Activated T-helper 1 cell treated with Interleukin-2 at 50 U/mL for 16 hours (primary cell): Measurements from ENCODE around the gene KCNK15.

Source experiments
- DNase-seq: peaks from one replicate; pipeline ENCODE4 v3.0.0-alpha.2; 2020; ENCODE audit warnings: low read depth

KCNK15 gene

DNA sequence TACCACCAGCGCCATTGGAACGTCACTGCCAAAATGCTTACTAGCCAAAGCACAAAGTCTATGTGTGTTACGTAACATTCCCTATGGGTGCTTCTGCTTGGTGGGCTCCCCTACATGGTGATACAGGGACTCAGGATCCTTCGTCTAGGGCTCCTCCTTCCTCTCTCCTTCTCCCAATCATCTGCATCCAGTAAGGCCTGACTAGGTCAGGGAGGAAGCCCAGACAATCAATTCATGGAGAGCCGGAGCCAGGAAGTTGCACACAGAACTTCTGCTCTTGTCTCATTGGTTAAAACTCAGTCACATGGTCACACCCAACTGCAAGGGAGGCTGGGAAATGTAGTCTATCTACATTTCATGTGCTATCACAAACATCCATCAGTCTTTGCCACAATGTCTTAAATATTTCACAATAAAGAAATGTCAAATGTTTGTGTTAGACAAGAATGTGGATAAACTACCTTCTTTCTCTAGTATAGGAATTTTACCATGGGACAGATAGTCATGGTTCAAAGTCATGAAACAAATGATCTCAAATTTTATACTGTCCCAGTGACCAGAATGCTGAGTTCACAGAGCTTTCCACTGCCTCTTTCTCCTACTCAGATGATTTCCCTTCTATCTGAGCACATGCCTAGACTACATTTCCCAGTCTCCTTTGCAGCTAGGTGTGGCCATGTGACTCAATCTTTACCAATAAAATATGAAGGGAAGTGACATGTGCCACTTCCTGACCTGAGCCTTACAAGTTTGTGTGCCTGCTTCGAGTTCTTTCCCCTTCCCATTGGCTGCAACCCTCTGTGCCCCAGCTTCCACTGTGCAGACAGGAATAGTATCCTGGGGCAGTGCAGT is 9.3 kb upstream of the KCNK15 start:
- no peak for DNase-seq

- DNase-seq: no peak
Observed at GRCh38 chr20:44737116-44737515, 8.5 kb upstream of the KCNK15 start.

GRCh38 chr20:44738813-44739477 is 6.7 kb upstream of the KCNK15 start:
- DNase-seq: no peak

DNA sequence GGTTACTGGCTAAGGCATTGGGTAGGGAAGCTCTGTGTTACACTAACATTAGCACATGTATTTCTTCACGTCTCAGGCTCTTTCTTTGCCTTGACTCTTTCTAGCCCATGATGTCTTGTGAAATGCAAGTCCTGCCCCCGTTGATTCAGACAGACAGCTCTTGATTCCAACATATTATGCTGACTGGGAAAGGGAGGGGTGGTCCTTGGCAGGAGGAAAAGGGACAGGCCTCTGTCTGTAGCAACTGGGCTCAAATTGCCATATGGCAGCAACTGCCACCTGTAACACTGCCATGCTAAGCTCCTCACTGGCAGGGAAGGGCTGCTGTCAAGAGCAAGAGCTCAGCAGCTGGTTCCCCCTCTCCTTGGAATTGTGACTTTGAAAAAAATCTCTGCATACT is 5.7 kb upstream of the KCNK15 start:
- no peak for DNase-seq

- no peak for DNase-seq
Observed at GRCh38 chr20:44742304-44743079, 3.2 kb upstream of the KCNK15 start.

- no peak for DNase-seq
Observed at GRCh38 chr20:44743080-44743701, 2.5 kb upstream of the KCNK15 start.

GRCh38 chr20:44743916-44744655 is 1.6 kb upstream of the KCNK15 start:
- no peak for DNase-seq

DNA sequence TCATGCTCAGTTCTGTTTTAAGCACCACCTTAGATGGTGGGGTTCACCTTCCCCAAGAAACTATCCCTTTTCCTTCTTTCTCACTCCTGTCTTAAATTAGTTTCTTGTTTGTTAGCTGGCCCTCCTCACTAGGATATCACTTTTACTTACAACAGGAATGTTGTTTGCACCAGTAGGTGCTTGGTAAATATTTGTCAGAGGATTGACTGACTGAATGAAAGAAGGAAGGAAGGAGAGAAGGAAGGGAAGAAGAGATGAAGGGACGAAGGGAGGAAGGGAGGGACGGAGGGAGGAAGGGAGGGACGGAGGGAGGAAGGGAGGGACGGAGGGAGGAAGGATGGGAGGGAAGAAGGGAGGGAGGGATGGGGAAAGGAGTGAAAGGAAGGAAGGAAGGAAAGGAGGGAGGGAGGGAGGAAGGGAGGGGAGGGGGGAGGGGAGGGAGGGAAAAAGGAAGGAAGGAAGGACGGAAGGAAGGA is 505 bp upstream of the KCNK15 start:
- no peak for DNase-seq

DNA sequence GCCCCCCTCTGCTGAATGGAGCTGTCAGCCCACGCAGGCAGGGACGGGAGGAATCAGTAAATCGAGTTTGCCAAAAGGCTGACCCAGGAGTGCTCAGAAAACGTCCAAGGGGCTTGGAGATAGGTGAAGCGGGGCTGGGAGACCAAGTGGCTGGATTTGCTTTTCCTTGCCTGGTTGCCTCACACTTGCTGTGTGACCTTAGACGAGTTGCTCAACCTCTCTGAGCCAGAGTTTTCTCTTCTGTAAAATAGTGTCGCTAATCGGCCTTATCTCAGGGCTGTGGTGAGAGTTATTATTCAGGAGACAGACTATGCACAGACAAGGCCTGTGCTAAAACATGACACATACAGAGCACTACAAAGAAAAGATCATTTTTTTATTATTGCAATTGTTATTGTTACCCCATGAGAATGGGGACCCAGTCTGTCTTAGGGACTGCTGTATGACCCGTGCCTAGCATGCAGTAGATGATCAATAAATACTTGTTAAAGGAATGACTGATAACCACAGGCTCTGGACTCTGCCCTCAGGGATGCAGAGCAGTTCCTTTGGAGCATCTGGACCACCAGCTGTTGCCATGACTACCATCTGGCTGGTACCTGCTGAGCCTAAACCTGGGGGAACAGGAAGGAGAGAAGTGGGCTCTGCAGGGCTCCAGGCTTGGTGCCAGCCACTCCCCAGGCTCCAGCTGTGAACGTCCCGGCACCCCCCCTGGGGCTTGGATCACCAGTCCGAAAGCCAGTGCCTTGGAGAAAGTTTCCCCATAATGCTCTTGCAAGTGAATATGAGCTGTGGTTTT is 901 bp downstream of the KCNK15 start:
- DNase-seq: no peak

GRCh38 chr20:44747166-44748004 is 1.7 kb downstream of the KCNK15 start:
- DNase-seq: no peak

- DNase-seq: no peak
Observed at GRCh38 chr20:44748005-44748370, 2.3 kb downstream of the KCNK15 start.

DNA sequence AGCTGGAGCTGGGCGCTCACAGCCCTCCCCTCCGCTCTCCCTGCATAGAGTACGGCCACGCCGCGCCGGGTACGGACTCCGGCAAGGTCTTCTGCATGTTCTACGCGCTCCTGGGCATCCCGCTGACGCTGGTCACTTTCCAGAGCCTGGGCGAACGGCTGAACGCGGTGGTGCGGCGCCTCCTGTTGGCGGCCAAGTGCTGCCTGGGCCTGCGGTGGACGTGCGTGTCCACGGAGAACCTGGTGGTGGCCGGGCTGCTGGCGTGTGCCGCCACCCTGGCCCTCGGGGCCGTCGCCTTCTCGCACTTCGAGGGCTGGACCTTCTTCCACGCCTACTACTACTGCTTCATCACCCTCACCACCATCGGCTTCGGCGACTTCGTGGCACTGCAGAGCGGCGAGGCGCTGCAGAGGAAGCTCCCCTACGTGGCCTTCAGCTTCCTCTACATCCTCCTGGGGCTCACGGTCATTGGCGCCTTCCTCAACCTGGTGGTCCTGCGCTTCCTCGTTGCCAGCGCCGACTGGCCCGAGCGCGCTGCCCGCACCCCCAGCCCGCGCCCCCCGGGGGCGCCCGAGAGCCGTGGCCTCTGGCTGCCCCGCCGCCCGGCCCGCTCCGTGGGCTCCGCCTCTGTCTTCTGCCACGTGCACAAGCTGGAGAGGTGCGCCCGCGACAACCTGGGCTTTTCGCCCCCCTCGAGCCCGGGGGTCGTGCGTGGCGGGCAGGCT is 4.6 kb downstream of the KCNK15 start:
- DNase-seq: no peak

GRCh38 chr20:44752099-44752931 is 6.7 kb downstream of the KCNK15 start:
- no peak for DNase-seq

- no peak for DNase-seq
Observed at GRCh38 chr20:44754554-44754953, 8.9 kb downstream of the KCNK15 start.

GRCh38 chr20:44756011-44756688 is 10.5 kb downstream of the KCNK15 start:
- DNase-seq: no peak

DNA sequence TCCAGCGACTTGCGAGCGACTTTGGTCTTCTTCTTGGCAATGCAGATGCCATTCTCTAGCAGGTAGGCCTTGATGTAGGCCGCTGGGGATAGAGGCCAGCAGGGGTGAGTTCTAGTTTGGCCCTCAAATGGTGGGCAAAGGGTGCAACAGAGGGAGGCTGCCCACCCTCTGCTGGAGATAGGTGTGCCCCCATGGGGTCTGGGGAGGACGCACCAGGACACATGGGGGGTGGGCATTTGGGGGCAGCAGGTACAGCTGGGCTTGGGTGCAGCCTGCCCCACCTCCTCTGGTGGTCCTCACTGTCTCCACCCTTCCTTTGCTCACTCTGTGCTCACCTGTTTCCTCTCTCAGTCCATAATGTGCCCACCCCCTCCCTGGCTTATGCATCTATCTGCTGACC is 11.3 kb downstream of the KCNK15 start:
- no peak for DNase-seq

GRCh38 chr20:44758247-44759101 is 12.8 kb downstream of the KCNK15 start:
- no peak for DNase-seq
